Left kidney (tissue), 8 donors: ENCODE measurements around the gene UBLCP1. TPM values are rescaled to one million over a fixed set of nuclear protein-coding genes. Genes with fewer than 3 reads are reported as not detected.
"Not testable (repeated sequence)": the region's sequence is repeated elsewhere in the genome, so short reads cannot be mapped to it uniquely, and the experiment has no call there.

Experiments used
- DNase-seq: peaks from one replicate; pipeline ENCODE4 v3.0.0-alpha.2; 2013
- long read RNA-seq, 8 donors: transcript quantifications; one replicate each; lab custom pipeline, GENCODE V29; 2026
- polyA plus RNA-seq: library from polyadenylated mRNA; unstranded; fragments of 120-200 nt; gene quantifications from one replicate; pipeline ENCODE4 v1.2.1, GENCODE V29; 2013; ENCODE audit not compliant: insufficient read length

Gene UBLCP1, protein sequence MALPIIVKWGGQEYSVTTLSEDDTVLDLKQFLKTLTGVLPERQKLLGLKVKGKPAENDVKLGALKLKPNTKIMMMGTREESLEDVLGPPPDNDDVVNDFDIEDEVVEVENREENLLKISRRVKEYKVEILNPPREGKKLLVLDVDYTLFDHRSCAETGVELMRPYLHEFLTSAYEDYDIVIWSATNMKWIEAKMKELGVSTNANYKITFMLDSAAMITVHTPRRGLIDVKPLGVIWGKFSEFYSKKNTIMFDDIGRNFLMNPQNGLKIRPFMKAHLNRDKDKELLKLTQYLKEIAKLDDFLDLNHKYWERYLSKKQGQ
- polyA plus RNA-seq = 53.3 TPM
- long read RNA-seq, donor 1, transcript UBLCP1-201 (11 exons, 2,392 nt) = major isoform, 11 of 28 reads
- long read RNA-seq, donor 1, partial matches to known transcripts = 17 of 28 reads
- long read RNA-seq, donor 1, other reads (novel, unspliced or antisense) = 0 of 28 reads
- long read RNA-seq, donor 2, transcript UBLCP1-201 (11 exons, 2,392 nt) = major isoform, 10 of 28 reads
- long read RNA-seq, donor 2, partial matches to known transcripts = 17 of 28 reads
- long read RNA-seq, donor 2, other reads (novel, unspliced or antisense) = 0 of 28 reads
- long read RNA-seq, donor 3, transcript UBLCP1-201 (11 exons, 2,392 nt) = major isoform, 8 of 34 reads
- long read RNA-seq, donor 3, partial matches to known transcripts = 26 of 34 reads
- long read RNA-seq, donor 3, other reads (novel, unspliced or antisense) = 0 of 34 reads
- long read RNA-seq, donor 4 = 0 reads
- long read RNA-seq, donor 5, transcript UBLCP1-201 (11 exons, 2,392 nt) = major isoform, 25 of 70 reads
- long read RNA-seq, donor 5, partial matches to known transcripts = 45 of 70 reads
- long read RNA-seq, donor 5, other reads (novel, unspliced or antisense) = 0 of 70 reads
- long read RNA-seq, donor 6, transcript UBLCP1-201 (11 exons, 2,392 nt) = major isoform, 14 of 27 reads
- long read RNA-seq, donor 6, partial matches to known transcripts = 13 of 27 reads
- long read RNA-seq, donor 6, other reads (novel, unspliced or antisense) = 0 of 27 reads
- long read RNA-seq, donor 7, transcript UBLCP1-201 (11 exons, 2,392 nt) = major isoform, 10 of 27 reads
- long read RNA-seq, donor 7, partial matches to known transcripts = 16 of 27 reads
- long read RNA-seq, donor 7, other reads (novel, unspliced or antisense) = 0 of 27 reads
- long read RNA-seq, donor 8, partial matches to known transcripts = 0 of 3 reads
- long read RNA-seq, donor 8, other reads (novel, unspliced or antisense) = 0 of 3 reads

DNA sequence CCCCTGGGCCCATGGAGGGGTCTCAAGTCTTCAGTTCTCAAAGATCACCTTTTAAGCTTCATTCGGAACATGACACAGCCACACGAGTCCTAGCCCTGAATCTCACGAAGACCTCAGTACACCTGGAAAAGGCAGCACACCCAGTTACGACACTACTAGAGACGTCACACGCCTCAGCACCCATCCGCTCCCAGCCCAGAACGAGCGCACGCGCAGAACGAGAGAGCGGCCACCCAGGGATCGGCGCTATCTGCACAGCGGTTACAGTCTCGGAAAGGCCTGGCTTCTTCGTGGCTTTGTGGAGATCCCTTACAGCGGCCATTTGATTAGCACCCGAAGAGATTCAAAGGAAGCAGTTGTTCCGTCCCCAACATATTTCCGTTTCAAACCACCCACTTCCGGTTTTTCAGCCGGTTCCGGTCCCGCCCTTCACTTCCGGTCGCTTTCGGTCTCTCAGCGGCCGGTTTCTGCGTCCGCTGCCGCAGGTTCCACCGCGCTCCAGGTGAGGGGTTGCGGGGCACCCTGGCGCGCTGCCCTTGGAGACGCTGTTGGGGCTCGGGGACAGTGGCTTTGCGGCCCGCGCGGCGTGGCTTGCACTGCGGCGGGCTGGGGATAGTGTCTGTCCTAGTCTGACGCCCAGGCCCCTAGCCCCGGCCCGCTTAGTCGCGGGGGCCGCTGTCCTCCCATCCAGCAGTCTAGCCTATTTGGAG lies at the start of gene UBLCP1:
Gene UBLCP1, plus strand, starts transcription at position 432 of the 710 bp plus-strand sequence. CDS start 5,626 bp downstream, outside the sequence.
- DNase-seq = peak; percentile 85

DNA sequence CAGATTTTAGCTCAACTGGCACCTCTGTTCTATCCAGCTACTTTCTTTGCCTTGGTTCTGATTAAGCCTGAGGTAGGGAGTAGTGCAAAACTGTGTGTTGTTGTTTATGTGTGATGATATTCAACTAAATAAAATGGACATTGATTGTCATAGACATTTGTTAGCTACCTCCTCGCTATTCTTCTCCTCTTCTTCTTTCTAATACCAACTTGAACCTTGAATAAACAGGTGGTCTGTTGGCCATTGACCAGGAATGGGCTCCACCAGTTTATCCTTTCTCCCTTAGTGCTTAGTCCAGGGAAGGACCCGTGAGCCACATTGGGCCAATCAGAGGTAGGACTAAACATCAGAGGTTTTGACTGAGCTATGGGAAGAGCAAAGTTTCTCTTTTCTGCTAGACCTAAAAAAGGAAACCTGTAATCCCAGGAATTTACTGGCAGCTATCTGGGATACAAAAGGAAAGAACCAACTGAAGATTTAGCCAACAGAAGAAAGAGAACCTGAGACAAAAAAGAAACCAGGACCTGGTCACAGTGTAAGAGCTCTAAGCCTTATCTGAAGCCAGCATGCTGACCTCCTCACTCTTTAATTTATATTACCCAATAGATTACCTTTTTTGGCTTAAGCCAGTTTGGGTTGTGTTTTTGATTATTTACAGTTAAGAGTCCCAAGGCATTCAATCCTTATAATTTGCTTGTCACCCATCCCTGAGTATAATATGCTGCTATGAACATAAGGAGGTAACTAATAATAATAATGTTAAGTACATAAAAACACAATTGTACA lies 48.4 kb upstream of the UBLCP1 start:
- DNase-seq = no peak

DNA sequence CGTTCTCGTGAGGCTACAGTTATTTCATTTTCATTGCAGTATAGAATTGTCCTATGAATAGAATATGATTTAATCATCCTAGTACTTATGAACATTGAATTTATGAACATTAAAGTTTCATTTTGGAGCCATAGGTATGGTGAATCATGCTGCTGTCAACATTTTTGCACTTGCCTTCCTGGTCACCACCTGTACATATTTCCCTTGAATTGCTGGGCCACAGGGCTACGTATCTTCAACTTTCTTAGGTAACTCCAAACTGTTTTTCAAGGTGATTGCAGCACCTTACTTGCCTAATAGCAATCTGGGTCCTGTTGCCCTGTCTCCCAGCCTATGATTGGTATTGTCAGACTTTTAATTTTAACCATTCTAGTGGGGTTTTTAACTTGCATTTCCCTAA lies 47.2 kb upstream of the UBLCP1 start:
- DNase-seq = no peak

DNA sequence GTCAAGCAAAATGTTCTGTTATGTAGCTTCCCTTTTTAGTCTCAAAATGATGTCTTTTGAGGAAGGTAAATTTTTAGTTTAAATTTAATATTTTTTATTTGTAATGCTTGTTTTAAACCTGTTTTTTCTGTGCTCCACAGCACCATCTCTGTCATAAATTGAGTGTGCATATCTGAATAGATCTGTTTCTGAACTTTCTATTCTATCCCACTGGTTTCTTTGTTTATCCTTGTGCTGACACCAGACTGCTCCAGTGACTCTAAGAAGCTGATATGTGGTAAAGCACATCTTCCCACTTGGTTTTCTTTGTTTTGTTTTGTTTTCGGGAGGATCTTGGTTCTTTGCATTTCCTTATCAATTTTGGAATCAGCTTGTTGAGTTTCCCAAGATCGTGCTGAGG lies 46.6 kb upstream of the UBLCP1 start:
- no peak for DNase-seq

DNA sequence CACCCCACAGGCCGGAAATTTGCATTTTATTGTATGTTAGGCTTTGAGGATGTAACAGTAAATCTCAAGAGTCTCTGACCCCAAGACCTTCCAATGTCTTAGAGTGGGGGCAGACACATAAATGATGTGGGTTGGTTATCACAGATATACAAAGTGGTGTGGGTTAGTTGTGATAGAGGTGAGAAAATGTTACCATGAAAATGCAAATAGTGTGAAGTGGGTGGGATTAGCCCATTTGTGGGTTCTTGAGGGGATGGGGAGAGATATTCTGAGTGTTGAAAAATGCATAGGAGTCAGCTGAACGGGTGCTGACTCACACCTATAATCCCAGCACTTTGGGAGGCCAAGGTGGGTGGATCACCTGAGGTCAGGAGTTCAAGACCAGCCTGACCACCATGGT lies 45.9 kb upstream of the UBLCP1 start:
- DNase-seq = no peak

DNA sequence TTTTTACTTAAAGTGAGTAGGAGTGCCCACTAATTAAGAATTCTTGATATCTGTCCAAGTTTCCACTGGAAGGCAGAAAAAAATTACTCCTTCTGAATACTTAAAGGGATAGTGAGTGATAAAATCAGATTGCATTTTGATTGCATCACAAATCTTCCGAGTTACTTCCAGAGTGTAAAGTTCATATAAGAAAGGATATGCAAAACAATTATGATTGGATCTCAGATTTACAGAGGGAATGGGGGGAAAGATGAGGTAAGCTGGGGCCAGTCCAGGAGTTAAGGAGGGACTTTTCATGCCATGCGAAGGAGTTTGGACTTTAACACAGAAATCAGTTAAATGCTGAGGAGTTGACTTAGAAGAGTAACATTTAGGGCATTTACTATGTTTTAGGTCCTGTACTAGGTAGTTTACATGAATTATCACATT lies 44.5 kb upstream of the UBLCP1 start:
- no peak for DNase-seq

DNA sequence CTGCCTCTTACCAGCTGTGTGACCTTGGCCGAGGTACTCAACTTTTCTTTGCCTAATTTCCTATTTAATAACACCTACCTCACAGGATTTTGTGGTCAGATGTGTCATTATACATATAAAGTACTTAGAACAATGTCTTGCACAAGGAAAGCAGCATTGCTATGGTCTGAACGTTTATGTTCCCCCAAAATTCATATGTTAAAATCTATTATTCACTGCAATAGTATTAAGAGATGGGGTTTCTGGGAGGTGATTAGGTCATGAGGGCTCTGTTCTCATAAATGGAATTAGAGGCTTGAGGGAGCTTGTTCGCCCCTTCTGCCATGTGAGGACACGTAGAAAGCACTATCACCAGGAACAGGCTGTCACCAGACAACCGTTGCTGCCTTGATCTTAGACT lies 42.9 kb upstream of the UBLCP1 start:
- DNase-seq = no peak

DNA sequence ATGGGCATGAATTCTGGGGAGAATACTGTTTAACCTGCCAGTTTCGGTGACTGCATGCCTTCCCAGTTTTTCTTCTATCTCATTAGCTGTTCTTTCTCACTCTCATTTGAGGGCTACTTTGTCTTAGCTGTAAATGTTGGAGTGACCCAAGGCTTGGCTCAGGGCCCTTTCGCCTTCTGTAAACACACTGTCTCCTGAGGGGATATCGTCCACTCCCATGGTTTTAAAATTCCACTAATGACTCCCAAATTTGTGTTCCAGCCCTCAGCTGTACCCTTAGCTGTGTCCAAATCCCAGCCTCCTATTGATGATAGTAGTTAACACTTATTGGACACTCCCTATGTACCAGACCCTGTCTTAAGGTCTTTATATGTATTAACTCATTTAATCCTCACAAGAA lies 39.6 kb upstream of the UBLCP1 start:
- no peak for DNase-seq

DNA sequence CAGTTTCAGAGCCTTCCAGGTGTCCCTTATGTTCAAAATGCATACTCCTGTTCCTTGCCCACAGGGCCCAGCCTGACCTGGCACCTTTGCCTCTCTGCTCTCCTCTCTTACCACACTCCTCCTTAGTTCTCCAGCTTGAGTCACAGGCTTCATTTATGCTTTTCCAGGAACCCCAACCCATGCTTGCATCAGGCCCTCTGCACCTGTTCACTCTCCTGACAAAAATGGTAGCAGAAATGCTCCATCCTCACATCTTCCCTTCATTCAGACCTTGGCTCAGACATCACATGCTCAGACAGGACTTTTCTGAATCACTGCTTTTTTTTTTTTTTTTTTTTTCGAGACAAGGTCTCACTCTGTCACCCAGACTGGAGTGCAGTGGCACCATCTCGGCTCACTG lies 38.6 kb upstream of the UBLCP1 start:
- no peak for DNase-seq

DNA sequence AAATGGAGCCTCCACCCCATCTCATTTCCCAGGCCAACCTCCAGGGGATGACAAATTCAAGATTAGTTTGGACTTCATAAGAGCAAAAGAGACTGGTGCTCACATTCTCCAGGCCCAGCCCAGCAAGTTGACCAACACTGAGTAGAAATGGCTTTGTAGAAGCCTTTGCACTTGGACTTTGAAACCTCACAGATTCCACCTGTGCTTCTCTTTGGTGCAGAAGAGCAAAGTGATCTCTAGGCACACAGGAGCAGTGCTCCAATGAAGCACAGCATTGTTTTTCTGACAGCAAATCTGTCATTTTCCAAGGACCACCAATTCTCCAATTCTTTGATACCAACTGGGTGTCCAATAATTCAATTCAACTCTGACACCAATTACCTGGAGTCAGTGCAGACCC lies 36.6 kb upstream of the UBLCP1 start:
- no peak for DNase-seq

DNA sequence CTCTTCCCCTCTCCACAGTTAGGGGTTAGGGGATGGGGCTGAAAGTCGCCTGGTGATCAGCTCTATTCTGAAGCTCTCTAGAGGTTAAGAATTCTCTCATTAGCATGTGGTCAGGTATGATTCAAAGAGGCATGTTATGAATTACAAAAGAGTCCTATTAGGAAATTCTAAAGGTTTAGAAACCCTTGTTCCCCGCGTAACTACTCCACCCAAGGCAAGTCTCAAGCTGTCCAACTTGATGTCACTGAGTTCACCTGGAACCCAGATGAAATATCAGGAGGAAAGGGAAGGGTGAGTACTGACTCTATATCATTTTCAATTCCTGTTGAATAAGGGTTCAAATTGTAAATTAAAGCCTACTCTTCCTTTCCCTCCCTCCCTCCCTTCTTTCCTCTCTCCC lies 35.6 kb upstream of the UBLCP1 start:
- no peak for DNase-seq

DNA sequence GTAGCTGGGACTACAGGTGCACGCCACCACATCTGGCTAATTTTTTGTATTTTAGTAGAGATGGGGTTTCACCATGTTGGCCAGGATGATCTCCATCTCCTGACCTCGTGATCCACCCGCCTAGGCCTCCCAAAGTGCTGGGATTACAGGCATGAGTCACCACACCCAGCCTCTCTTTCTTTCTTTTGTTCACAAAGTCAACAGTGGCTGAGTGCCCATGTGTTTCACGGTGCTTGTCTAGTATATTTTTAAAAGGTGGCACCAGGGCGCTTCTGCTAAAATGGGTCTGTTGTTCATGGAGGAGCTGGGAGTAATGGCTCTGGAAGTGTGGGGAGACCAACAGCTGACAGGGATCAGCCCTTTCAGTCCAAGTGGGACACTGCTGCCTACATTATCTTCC lies 35.0 kb upstream of the UBLCP1 start:
- DNase-seq = not testable (repeated sequence)

DNA sequence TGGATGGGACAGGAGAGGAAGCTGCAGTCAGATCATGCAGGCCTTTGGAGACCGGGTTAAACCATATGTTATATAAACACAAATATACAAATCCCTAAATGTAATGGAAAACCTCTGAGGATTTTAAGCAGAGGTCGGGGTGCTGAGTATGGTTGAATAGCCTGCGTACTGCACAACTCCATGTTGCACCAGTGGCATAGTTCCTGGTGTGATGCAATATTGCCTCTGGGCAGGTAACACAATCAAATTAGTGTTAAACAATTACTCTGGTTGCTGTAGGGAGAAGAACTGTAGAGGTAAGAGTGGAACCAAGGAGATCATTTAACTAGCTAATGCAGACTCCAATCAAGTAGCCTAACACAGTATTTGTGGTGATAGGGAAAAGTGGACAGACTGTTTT lies 32.4 kb upstream of the UBLCP1 start:
- DNase-seq = no peak

DNA sequence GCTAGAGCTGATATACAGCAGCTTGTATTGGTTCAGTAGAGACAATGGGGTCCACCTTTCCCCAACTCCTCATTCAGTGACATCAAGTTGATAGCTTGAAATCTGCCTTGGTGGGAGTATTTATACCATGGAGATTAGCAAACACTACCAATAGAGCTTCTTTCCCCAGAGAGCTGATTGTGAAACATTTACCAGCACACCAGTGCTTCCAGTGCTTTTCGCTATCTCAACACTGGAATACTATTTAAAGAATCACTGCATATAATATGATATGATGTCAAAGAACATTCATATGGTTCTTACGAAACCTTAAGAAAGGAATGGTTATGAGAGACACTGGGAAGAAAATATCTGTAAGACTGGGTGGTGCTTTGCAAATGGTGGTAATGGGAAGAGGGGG lies 31.9 kb upstream of the UBLCP1 start:
- no peak for DNase-seq

DNA sequence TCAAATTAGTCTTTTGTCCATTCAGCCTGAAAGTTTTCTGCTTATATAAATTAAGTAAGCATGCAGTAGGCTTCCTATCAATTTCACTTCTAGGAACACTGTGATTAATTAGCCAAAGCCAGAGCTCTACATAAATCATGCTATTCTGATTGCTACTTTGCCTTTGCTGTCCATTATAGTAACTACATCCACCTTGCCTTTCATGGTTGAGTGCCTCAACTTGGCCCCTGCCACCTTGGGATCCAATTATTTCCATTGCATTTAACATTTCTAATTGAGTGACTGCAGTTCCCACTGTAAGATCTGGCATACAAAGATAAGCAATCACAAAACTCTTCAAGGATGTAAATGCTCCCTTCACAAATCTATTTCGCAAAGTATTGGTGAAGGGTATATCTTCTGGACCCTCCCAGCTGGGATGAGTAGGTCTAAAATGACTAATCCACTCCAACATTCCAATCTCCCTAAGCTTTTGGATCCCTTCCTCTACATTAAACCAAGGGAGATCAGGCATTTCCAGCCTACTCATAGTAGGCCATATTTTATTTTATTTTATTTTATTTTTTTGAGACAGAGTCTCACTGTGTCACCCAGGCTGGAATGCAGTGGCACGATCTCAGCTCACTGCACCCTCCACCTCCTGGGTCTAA lies 27.1 kb upstream of the UBLCP1 start:
- not testable (repeated sequence) for DNase-seq

DNA sequence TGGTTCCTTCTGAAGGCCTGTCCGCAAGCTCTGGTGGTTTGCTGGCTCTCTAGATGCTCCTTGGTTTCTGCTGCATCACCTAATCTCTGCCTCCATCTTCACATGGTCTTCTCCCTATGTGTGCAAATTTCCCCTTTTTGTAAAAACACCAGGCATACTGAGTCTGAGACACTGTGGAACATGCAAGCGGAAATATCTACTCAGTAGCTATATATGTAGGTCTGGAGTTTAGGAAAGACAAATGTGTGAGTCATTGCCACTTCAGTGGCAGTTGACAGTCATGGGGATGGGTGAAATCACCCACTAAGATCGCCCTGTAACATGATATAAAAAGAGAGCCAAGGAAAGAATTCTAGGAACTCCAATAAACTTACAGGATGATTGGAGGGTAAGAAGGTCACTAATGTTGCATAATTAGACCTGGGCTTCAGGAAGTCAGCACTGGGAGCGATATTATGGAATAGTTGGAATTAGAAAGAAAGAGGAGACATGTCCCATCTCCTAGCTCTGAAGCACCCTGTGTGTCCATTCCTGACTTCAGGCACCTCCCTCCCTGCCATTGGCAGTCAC lies 22.7 kb upstream of the UBLCP1 start:
- DNase-seq = no peak

DNA sequence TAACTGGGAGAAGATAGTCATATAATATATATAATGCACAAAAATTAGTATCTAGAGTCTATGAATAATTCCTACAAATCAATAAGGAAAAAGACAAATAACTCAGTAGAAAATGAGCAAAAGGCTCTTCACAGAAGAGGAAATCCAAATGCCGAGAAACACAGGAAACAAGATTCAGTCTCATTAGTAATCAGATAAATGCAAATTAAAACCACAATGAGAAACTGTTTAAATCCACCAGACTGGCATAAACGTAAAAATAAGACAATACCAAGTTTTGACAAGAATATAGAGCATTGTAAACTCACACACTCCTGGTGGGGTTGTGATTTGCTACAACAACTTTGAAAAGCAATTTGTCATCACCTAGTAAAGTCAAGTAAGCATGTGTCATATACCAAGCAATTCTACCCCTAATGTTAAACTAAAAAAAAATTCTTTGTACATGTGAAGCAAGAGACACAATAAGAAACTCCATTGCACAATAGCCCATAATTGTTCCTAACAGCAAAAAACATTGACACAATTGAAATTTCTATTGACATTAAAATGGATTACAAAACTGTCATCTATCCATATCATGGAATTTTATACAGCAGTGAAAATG lies 21.0 kb upstream of the UBLCP1 start:
- DNase-seq = no peak

DNA sequence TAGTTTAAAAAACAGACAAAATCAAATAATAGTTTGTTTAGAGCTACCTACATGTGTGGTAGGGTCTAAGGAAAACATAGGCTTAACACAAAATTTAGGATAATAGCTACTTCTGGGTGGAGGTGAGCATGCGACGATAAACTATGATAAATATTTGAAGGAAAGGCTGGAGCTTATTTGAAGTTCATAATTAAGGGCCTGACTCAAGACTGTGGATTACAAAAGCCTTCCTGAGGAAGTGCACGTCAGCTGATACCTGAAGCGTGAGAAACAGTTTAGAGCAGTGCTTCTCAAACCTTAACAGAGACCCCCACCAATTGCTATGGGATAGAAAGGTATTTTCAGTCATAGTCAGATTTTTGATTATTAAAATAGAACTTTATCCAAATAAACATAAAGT lies 20.4 kb upstream of the UBLCP1 start:
- DNase-seq = no peak

DNA sequence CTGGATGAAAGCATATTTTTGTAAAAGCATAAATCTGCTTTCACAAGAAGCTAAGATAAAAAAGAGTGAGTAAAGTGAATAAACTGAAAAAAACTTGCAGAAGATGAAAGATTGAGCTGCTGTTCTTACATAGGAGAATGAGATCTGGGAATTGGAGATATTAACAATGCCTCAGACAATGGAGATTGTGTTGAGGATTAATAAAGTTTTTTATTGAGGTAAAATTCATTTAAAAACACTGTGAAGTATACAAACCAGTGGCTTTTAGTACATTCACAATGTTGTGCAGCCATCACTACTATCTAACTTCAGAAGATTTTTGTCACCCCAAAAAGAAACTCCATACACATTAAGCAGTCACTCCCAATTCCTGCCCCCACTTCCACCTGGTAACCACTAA lies 19.7 kb upstream of the UBLCP1 start:
- DNase-seq = no peak

DNA sequence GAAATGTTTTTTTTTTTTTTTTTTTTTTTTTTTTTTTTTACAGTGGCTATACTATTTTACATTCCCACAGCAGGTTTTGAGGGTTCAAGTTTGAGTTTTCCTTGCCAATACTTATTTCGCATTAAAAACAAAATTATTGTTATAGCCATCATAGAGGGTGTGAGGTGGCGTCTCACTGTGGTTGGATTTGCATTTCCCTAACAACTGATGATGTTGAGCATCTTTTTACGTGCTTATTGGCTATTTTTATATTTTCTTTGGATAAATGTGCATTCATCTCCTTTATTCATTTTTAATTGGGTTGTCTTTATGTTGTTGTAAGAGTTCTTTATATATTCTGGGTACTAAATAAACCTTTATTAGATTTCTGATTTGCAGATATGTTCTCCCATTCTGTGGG lies 18.9 kb upstream of the UBLCP1 start:
- DNase-seq = no peak
